Tongue (tissue), 2 donors: ENCODE measurements around the gene OGFOD1. TPM values are rescaled to one million over a fixed set of nuclear protein-coding genes. Genes with fewer than 3 reads are reported as not detected.

Experiments
- DNase-seq: peaks from one replicate; pipeline ENCODE4 v3.0.0-alpha.2; 2015
- total RNA-seq: library from RNA; depleted of rRNA; stranded (reverse); fragments of >200 nt; gene quantifications from one replicate; pipeline ENCODE4 v1.2.3, GENCODE V29; 2014

OGFOD1 gene
- total RNA-seq, 1 donor from 2014 or later = 61.0 TPM

DNA sequence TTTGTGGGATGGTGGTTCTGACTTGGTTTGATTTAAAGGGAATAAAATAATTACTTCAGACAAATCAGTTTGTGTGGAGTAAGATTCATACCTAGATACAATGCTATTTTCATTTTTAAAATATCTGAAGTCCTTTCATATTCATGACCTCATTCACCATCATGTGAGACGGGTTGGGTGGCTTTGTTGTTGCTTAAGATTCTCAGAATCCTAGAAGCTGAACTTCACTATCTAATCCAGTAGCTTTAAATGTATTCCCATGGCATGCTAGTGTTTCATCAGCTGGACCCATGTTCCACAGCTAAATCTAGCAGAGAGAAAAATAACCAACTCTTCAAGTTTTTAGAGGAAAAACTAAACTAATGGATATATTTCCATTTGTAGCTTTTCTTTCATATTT lies 23.3 kb upstream of the OGFOD1 start:
- no peak for DNase-seq

DNA sequence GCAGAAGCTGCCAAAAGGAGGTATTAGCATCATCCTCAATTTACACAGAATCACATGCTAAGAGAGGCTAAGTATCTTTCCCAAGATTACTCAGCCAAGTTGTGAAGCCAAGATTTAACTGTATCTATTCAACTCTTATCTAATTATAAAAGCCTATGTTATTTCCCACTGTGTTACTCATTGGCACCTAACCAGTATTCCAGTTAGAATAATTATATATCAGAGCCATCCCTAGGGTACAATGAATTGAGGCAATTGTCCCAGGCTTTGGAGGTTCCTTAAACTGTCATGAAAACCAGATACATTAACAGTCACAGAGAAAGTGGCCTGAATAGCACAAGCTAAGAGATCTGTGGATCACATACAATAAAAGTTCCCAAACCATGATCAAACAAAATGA lies 15.1 kb upstream of the OGFOD1 start:
- no peak for DNase-seq

DNA sequence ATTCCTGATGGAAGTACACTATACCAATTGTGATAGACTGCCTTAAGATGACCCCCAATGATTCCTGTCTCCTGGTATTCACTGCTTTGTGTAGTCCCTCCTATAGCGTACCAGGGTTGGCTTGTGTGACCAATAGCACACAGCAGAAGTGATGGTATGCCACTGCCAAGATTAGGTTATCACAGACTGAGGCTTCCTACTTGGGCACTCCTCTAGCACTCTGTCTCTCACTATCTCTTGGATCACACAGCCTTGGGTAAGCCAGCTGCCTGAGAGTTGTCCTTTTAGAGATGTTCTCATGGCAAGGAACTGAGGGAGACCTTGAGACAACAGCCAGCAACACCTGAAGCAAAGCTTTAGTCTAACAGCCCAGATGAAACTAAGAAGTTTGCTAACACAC lies 13.3 kb upstream of the OGFOD1 start:
- no peak for DNase-seq

DNA sequence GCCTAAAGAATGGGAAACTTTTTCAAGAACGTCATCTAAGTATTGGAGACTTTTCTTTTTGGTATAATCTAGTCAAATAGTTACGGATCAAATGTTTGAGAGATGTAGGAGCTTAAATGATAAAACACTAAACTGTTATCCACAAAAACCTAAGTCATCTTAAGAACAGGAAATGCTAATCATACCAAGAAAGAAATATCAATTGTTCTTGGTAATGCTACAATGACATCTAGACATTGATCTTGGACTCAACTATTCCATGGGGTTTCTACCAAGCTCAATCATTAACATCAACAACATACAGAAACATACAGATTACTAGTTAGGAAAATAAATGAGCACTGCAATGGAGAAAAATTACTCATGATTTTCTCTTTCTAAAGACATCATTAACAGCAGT lies 4.1 kb upstream of the OGFOD1 start:
- no peak for DNase-seq

DNA sequence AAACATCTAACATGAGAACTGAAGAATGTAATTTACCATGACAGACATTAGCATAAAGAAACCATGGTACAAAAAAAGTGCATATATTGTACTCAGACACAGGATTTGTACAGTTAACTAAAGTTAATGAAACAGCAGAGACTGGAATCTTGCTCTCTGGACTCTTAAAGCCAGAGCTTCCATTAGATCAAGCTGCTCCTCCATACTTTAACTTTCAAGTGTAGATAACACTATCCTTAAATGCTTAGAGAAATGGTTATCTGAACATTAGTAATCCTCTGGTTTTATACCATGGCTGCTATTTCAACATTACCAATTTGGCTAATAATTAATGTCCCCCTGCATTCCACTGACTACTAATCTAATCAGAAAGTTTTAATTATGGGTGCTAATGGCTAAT lies 3.3 kb upstream of the OGFOD1 start:
- no peak for DNase-seq

DNA sequence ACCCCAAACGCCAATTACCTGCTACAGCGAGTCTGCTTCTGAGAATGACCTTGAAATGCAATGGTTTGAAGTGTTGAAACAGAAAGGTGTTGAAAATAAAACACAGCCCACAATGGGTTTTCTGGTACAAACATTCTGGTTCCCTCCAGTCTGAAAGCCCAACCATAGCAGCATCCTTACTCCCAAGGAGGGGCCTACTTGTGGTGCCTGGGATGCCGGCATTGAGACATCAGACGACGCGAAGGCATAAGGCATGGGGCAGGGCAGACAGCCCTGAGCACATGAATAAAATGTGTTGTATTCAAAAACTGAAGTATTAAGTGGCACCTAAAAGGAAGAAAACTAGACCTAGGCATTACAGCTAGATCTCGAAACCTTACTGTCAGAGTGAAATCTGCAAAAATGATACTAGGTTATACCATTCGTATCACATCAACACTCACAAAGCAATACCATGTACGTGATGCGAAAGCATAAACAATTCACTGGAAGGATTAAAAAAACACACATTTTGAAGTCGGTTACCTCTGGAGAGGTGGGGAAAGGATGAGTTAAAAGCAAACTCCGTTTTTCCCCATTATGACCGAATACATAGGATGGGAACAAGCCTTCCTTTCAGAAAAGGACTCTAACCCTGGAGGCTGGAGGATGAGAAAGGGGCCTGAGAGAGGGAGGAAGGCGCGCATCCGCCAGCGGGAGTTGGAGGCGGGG lies 924 bp upstream of the OGFOD1 start:
- DNase-seq = no peak

DNA sequence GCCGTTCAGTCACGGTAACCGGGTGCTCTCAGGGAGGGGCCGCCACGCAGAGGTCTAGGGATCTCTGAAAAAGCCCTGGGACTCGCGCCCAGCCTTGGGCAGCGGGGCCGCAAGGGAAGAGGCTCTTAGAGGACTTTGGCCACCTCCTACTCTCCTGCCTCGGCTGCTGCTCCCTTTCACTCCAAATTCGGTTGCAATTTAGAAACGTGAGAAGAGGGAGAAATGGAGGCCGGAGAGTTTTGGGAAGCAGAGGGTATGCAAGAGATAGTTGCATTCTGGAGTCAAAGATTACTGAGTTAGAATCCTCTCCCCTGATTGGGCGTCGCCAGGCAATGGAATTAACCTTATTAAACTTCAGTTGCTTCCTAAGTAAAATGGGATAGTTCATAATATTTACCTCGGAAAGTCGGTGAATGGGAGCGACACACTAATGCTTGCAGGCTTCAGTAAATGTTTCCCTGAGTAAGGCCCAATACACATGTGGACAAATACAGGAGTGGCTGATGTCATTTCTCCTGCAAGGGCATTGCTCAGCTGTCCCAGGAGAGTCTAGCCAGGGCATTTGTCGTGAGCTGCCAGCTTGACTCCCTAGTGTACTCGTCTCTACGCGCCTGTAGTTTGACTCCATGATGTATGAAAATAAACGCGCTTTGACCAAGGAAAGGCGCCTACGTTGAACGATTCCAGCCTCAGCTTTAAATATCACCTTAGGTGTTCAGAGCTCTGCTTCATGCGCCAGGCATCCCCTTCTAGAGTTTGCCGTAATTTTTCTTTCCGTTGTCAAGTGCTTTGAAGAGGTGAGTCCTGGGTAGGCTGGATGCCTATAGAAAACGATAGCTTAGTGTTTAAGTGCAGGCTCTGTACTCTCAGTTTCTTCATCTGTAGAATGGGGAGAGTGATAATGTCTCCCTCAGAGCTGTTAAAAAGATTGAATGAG lies 667 bp downstream of the OGFOD1 start:
- peak; percentile 57 for DNase-seq

DNA sequence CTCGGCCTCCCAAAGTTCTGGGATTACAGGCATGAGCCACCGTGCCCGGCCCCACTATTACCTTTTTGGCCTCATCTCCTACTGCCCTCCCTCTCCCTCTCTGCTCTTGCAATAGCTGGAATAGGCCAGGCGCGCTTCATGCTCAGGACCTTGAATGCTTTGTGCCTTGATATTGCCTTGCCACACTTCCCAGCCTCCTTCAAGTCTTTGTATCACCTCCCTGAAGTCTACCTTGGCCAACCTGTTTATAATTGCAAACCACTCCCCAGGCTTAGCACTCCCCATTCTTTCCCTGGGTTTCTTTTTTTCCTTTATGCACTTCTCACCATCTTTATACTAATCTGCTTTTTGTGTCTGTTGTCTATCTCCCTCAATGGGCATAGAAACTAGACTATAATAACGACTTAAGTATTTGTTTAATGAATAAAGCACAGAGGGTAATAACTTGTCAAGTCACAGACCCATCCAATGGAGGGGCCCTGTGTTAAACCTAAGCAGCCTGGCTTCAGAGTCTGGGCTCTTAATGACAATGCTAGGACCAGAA lies 6.6 kb downstream of the OGFOD1 start:
- no peak for DNase-seq

DNA sequence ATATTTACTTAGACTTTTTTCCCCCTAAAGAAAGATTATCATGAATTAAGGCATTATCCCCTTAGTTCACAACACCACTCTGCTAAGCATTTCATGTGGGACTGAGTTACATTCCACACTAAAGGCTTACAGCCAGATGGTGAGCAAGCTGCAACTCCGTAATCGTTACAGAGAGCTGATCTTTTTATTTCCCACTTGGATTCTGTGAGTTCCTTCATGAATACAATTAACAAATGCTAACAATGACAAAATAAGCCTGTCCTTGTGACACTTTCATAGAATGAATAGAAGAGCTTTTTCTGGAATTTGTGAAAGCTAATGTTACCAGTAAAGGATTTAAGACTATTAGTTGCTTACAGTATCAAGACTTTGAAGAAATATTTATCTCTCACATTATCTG lies 8.7 kb downstream of the OGFOD1 start:
- DNase-seq = no peak

DNA sequence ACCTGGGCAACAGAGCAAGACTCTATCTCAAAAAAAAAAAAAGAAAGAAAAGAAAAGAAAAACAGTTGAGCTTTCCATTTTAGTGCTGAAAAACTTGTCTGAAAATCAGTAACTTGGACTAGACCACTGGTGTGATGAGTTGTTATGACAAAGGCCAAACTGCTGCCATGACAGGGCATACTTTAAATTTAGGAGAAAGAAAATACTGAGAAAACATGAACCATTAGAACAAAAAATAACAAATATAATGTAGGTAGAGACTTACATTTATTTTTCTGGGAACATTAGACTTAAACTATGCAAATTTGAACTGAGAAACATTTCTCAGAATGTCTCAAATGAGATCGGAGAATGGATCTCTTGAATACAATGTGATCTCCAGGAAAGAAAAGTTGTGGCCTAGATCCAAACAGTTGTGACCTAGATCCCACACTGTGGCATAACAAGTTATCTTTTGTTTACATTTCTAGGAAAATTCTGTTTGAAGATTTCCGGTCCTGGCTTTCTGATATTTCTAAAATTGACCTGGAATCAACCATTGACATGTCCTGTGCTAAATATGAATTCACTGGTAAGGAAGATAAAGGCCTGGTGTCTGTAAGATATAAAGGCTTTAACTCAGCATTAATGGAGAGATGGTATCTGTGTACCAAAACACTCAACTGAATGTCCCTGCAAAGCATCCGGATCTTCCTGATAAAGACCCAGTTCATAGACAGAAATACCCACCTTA lies 10.9 kb downstream of the OGFOD1 start:
- DNase-seq = no peak

DNA sequence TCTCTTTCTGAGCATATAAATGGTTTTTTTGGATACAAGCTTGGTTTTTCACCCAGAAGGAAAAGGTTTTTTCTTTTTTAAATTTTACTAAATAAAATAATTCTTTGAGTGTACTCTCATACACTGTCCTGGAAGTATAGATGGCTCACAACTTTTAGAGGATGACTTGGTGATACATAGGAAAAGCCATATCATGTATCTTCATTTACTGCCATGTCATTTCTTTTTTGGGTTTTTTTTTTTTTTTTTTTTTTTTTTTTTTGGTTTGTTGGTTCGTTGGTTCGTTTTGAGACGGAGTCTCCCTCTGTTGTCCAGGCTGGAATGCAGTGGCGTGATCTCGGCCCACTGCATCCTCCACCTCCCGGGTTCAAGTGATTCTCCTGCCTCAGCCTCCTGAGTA lies 11.8 kb downstream of the OGFOD1 start:
- DNase-seq = no peak

DNA sequence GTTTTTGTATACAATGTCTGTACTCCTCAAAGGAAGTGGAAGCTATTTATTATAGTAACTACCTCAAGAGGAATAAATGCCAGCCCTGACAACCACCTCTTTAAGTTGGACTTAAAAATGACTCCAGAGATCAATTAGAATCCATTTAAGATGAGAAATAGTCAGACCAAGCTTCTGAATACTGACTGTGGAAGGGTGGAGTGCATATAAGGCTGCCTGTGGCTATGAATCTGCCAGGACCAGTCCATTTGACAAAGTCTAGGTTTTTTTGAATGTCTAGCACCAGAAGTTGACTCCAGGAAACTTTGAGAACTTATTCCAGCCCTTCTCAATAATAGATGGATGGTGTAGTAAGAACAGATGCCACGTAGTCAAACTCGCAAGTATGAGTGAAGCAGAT lies 15.0 kb downstream of the OGFOD1 start:
- DNase-seq = no peak

DNA sequence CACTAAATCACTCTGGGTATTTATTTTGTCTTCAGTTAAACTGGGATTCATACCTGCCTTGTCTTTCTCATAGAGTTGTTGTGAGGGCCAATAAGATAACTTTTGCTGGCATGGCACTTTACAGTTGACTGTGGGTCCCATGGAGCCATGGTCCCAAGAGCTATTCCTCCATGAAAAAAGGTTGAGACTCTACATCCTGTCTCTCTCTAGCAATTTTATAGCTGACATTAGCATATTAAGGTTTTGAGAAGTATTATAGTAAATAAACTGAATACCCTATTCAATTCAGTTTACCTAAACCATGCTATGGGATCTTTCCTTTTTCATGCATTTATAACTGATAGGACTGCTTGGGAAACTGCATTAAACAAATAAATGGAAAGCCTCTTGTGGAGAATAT lies 17.4 kb downstream of the OGFOD1 start:
- no peak for DNase-seq

DNA sequence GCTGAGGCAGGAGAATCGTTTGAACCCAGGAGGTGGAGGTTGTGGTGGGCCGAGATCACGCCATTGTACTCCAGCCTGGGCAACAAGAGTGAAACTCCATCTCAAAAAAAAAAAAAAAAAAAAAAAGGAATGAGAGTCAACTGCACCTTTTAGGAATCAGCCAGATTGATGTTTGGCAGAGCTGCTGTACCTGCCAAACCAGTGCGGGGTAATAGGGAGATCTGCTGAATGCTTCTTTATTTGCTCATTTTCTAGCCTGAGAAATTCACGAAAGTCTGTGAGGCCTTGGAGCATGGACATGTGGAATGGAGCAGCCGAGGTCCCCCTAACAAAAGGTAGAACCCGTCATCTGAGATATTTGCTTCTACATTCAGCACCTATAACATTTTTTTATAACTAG lies 18.4 kb downstream of the OGFOD1 start:
- DNase-seq = no peak

DNA sequence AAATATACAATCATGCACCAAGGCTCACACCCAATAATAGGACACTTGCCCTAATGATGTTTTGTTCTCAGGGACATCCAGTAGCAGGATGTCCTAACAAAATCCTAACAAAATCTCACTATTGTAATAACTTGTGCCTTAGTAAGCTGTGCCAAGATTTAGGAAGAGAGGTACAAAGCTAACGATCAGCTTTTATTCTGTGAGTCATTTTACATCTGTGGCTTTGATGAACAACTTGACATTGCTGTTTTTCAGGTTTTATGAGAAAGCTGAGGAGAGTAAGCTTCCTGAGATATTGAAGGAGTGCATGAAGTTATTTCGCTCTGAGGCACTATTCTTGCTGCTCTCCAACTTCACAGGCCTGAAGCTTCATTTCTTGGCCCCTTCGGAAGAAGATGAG lies 18.9 kb downstream of the OGFOD1 start:
- no peak for DNase-seq

DNA sequence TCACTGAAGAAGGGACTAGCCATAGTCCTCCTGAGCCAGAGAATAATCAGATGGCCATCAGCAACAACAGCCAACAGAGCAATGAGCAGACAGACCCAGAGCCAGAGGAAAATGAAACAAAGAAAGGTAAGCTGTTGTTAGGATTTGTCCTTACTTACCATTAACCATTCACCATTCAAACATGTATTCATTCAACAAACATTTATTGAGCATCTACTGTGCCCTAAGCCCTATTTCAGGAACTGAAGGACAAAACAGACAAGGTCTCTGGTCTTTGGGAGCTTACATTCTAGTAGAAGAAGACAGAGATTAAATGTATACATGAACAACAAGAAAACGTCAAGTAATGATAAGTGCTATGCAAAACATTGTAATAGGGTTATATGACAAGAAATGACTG lies 19.3 kb downstream of the OGFOD1 start:
- no peak for DNase-seq

DNA sequence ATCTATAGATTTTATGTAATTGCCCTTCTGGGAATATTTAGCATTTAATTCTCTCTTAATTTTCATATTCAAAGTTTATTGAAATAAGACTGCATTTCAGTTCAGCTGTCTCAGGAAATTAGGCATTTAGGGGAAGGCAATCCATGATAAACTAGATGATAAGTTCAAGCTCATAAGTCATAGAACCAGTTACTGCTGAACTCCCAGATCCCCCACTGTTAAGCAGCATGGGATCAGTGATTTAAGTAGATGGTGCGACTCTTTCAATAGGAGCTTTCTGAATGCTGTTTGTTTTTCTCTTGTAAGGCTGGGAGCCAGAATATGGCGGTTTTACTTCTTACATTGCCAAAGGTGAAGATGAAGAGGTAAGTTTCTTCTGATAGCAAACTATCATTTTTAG lies 23.8 kb downstream of the OGFOD1 start:
- no peak for DNase-seq

DNA sequence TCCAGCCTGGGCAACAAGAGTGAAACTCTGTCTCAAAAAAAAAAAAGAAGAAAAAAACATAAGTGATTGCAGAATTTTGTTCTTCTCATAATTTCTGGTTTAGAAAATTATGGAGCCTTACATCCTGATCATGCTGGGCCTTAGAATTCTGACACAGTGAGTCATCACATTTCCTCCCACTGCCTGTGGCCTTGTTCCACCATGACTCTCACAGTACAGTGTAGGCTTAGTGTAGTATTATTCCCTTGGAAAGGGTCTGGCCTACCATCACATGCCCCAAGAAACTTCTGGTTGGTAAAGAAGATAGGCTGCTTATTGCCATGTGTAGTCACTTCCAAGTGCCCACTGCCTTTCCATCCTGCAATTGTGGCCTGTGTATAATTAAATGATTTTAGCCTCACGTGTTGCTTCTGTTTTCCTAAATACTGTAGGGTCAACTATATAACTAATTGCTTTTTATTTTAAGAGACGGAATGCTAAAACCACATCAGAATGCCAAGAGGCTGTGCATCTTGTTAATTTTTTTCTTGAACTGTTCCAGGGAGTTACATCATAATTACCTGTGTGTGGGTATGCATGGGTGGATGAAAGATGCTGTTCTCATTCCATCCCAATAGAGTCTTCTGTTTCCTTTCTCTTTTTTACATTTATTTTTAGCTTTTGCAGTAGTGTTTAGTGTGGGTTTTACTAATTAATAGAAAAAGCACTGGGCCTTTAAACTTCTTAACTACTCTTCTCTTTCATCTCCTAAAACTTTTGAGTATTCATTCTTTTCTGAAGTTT lies 25.9 kb downstream of the OGFOD1 start:
- DNase-seq = no peak

DNA sequence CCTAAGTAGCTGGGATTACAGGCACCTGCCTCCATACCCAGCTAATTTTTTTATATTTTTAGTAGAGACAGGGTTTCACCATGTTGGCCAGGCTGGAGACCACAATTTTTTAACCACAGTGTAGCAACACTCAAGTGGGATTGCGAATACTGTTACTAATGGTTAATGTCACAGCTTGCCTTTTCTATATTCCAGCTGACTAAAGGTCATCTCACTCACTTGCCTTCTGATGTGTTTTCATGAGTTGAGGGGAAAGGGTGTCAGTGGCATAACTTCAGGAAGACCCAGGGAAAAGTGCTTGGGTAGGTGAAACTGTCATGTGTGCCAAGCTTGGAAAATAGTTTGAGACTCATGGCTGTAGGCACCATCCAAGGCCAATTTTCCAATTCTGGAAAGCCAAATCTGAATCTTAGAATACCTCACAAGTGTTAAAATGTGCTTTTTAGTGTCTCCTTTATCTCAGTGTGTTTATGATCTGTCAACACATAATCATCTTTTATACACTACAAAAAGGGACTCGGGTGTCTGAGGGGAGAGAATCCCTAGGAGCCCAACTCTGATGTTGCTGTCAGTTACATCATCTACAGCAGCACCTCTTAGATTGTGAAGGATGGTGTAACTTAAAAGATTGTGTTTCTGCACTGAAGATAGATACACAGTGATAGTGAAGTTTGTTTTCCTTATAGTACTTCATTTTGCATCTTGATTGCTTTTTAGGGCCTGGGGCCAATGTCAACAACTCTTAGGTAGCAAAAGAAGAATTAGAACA lies 27.1 kb downstream of the OGFOD1 start:
- no peak for DNase-seq

DNA sequence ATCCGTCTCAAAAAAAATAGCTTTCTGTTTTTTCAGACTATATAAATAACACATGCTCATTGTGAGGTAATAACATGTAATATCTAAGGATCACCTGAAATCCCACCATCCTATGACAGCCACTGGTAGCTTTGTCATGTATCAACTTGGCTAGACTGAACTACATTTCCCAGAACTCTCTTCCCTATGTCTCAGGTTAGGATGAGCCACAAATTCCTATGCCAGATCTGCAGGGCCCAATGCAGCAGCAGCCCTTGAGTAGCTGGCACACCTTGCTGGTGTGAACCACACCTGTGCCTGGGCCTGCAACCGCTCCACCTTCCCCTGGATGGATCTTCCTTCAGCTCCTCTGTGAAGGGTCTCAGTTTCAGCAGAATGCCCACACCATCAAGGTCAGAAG lies 28.1 kb downstream of the OGFOD1 start:
- no peak for DNase-seq

DNA sequence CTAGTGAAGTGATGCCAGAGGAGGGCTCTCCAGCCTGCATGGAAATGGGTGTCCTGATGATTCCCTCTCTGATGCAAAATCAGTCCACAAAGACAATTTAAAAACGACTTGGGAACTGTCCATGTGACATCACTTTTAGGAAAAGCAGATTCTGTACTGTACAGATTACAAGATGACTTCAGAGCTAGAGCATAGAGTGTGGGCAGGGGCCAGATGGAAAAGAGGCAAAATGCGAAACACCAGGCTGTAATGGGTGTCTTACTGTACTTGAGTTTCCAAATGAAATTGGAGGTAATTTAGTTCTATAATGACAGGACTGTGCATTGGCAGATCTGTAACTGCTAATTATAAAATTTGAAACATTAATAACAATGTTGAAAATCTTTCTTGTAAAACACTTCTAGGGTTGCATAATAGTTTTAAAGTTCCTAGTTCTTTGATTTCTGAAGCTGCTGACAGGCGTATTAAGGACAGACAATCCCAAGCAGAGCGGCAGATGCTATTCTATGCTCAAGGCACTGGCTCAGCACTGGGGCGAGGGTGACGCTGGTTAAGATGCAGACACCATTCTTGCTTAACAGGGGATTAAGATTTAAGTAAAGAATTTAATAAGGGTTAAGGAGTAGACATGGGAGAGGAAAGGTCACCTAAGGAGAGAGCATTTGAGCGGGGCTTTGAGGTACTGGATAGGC lies 29.6 kb downstream of the OGFOD1 start:
- DNase-seq = no peak
